Left renal pelvis (tissue), 4 donors: ENCODE measurements around the gene POLE3. TPM values are rescaled to one million over a fixed set of nuclear protein-coding genes. Genes with fewer than 3 reads are reported as not detected.

Experiments used
- polyA plus RNA-seq, 4 donors: library from polyadenylated mRNA; unstranded; fragments of 120-200 nt; gene quantifications; one replicate each; pipeline ENCODE4 v1.2.1, GENCODE V29; 2013; ENCODE audit not compliant: insufficient read length in 4 of 4

Gene POLE3
- polyA plus RNA-seq, 4 donors: 34.6 to 69.9 (median 62.5) TPM

Other genes starting within 250 kb of the POLE3 start
- 10 to 100 TPM; 28.7 to 31.6 (median 31.0) TPM for gene FKBP15, start 189.4 kb downstream of the POLE3 start, polyA plus RNA-seq
- gene SLC31A1, start 189.1 kb downstream of the POLE3 start, polyA plus RNA-seq: 10 to 100 TPM; 20.3 to 28.5 (median 22.3) TPM
- gene CDC26, start 135.1 kb downstream of the POLE3 start, polyA plus RNA-seq: 10 to 100 TPM; 39.3 to 43.8 (median 40.8) TPM
- gene PRPF4, start 135.0 kb downstream of the POLE3 start, polyA plus RNA-seq: 10 to 100 TPM; 26.9 to 43.0 (median 35.3) TPM
- gene RNF183, start 107.3 kb downstream of the POLE3 start, polyA plus RNA-seq: 1 to 10 TPM in 3 of 4 donors, under 1 TPM in 1; 0.30 to 9.5 (median 6.6) TPM
- 1 to 10 TPM; 2.8 to 7.5 (median 6.4) TPM for gene WDR31, start 70.4 kb downstream of the POLE3 start, polyA plus RNA-seq
- 10 to 100 TPM in 1 of 4 donors, 1 to 10 TPM in 2, under 1 TPM in 1; 0.22 to 11.8 (median 8.9) TPM for gene BSPRY, start 61.1 kb downstream of the POLE3 start, polyA plus RNA-seq
- 10 to 100 TPM in 3 of 4 donors, 1 to 10 TPM in 1; 8.4 to 50.7 (median 28.4) TPM for gene HDHD3, start 33.7 kb downstream of the POLE3 start, polyA plus RNA-seq
- gene ALAD, start 9.4 kb downstream of the POLE3 start, polyA plus RNA-seq: 10 to 100 TPM; 35.8 to 50.7 (median 42.2) TPM
- under 1 TPM; 0.34 to 0.95 (median 0.93) TPM for gene C9orf43, start 72 bp upstream of the POLE3 start, polyA plus RNA-seq
- gene RGS3, start 53.1 kb upstream of the POLE3 start, polyA plus RNA-seq: 10 to 100 TPM; 35.5 to 45.7 (median 43.6) TPM